ENCODE measurements around the gene ARMS2.

Gene ARMS2

DNA sequence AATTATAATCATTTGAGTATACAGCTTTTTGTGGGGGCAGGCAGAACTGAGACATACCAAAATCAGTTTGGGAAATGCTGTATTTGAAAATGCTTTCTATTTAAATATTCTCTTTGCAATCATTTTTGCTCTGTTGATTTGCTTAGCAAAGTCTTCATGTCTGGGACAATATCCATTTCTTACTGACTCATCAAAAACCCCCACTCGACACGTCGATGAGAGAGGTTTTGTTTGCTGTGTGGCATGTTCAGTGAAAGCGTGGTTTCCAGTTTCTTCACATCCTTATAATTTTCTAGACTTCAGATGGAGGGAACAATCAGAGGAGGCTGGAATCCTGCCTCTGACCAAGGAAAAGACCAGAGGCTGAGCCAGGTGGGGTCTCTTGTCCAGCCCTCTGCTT lies 35.8 kb downstream of the ARMS2 start:
- ATAC-seq = no peak
- TF ChIP-seq, protein P1, sequence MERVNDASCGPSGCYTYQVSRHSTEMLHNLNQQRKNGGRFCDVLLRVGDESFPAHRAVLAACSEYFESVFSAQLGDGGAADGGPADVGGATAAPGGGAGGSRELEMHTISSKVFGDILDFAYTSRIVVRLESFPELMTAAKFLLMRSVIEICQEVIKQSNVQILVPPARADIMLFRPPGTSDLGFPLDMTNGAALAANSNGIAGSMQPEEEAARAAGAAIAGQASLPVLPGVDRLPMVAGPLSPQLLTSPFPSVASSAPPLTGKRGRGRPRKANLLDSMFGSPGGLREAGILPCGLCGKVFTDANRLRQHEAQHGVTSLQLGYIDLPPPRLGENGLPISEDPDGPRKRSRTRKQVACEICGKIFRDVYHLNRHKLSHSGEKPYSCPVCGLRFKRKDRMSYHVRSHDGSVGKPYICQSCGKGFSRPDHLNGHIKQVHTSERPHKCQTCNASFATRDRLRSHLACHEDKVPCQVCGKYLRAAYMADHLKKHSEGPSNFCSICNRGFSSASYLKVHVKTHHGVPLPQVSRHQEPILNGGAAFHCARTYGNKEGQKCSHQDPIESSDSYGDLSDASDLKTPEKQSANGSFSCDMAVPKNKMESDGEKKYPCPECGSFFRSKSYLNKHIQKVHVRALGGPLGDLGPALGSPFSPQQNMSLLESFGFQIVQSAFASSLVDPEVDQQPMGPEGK (CRISPR knock-in tag; IDR thresholded peaks at IDR 0.05; ENCODE audit: borderline replicate concordance) = no peak
- TF ChIP-seq, protein P2, sequence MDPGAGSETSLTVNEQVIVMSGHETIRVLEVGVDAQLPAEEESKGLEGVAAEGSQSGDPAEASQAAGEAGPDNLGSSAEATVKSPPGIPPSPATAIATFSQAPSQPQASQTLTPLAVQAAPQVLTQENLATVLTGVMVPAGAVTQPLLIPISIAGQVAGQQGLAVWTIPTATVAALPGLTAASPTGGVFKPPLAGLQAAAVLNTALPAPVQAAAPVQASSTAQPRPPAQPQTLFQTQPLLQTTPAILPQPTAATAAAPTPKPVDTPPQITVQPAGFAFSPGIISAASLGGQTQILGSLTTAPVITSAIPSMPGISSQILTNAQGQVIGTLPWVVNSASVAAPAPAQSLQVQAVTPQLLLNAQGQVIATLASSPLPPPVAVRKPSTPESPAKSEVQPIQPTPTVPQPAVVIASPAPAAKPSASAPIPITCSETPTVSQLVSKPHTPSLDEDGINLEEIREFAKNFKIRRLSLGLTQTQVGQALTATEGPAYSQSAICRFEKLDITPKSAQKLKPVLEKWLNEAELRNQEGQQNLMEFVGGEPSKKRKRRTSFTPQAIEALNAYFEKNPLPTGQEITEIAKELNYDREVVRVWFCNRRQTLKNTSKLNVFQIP (CRISPR knock-in tag; IDR thresholded peaks at IDR 0.05; ENCODE audit: borderline replicate concordance, low read depth) = no peak
- no peak for TF ChIP-seq ZNF8 (CRISPR knock-in tag; IDR thresholded peaks at IDR 0.05)
- TF ChIP-seq, protein P3, sequence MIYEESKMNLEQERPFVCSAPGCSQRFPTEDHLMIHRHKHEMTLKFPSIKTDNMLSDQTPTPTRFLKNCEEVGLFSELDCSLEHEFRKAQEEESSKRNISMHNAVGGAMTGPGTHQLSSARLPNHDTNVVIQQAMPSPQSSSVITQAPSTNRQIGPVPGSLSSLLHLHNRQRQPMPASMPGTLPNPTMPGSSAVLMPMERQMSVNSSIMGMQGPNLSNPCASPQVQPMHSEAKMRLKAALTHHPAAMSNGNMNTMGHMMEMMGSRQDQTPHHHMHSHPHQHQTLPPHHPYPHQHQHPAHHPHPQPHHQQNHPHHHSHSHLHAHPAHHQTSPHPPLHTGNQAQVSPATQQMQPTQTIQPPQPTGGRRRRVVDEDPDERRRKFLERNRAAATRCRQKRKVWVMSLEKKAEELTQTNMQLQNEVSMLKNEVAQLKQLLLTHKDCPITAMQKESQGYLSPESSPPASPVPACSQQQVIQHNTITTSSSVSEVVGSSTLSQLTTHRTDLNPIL (CRISPR knock-in tag; IDR thresholded peaks at IDR 0.05; ENCODE audit: low read depth) = no peak
- TF ChIP-seq TCF4 (CRISPR knock-in tag; IDR thresholded peaks at IDR 0.05; ENCODE audit: borderline replicate concordance) = no peak
- TF ChIP-seq, protein P4, sequence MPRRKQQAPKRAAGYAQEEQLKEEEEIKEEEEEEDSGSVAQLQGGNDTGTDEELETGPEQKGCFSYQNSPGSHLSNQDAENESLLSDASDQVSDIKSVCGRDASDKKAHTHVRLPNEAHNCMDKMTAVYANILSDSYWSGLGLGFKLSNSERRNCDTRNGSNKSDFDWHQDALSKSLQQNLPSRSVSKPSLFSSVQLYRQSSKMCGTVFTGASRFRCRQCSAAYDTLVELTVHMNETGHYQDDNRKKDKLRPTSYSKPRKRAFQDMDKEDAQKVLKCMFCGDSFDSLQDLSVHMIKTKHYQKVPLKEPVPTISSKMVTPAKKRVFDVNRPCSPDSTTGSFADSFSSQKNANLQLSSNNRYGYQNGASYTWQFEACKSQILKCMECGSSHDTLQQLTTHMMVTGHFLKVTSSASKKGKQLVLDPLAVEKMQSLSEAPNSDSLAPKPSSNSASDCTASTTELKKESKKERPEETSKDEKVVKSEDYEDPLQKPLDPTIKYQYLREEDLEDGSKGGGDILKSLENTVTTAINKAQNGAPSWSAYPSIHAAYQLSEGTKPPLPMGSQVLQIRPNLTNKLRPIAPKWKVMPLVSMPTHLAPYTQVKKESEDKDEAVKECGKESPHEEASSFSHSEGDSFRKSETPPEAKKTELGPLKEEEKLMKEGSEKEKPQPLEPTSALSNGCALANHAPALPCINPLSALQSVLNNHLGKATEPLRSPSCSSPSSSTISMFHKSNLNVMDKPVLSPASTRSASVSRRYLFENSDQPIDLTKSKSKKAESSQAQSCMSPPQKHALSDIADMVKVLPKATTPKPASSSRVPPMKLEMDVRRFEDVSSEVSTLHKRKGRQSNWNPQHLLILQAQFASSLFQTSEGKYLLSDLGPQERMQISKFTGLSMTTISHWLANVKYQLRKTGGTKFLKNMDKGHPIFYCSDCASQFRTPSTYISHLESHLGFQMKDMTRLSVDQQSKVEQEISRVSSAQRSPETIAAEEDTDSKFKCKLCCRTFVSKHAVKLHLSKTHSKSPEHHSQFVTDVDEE (CRISPR knock-in tag; IDR thresholded peaks at IDR 0.05) = no peak
- TF ChIP-seq PPARA (CRISPR knock-in tag; IDR thresholded peaks at IDR 0.05; ENCODE audit: borderline replicate concordance) = no peak

DNA sequence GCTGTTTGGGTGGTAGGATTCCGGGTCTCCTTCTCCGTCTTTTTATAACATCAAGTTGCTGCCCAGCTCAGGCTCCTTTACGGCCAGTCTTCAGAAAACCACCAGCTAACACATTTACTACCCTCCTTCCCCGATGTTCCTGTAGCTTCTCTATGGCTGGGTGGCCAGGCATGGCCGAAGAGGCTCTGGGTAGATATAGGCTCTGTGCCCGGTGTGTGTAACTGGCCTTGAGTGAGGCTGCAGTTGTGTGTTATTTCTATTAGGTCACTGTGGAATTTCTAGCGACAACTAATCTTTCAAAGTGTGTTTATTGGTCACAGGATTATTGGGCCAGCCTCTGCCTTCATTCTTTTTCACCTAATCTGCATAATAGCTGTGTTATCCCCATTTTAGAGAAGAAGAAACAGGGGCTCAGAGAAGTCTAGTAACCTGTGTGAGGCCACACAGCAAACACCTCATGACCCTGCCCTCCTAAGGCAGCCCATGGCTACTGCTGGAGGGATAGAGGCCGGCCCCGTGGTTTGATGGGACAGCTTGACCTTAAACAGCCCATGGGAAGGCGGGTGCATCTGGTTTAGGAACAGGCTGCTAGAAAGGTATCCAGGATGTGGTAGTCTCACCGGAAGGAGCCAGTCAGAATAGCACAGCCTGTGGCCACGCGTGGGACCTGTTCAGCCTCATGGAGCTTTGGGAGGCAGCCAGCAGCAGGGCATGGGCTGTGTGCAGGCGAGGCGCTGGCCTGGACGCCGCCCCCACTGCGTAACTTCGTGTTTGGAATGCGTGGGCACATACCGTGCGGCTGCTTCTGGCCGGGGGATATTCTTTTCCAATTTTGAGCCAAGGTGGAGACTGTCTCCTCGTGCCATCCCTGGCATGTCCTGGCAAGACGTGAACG lies 36.6 kb downstream of the ARMS2 start:
- ATAC-seq = peak; percentile 35
- TF ChIP-seq, protein P3 (CRISPR knock-in tag; IDR thresholded peaks at IDR 0.05; ENCODE audit: low read depth) = no peak
- no peak for TF ChIP-seq ZNF8 (CRISPR knock-in tag; IDR thresholded peaks at IDR 0.05)
- no peak for TF ChIP-seq RARB (CRISPR knock-in tag; IDR thresholded peaks at IDR 0.05)

DNA sequence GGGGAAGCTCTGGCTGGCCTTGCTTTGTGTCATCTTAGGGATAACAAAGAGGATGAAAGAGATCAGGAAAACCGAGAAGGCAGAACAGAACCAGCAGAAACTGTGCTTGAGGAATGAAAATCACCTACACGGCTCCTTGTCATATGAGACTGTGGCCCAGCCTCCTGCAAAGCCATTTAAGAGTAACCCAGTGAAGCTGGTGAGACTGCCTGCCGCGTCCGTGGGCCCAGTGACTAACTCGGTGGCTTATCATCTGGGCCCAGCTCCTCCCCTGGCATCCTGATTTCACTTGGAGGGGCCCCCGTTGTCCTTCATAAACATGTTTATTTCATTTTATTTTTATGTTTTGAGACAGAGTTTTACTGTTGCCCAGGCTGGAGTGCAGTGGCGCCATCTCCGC lies 37.6 kb downstream of the ARMS2 start:
- TF ChIP-seq, protein P1 (CRISPR knock-in tag; IDR thresholded peaks at IDR 0.05; ENCODE audit: borderline replicate concordance) = no peak
- TF ChIP-seq GLIS3 (CRISPR knock-in tag; IDR thresholded peaks at IDR 0.05) = no peak
- TF ChIP-seq ZFP3 (CRISPR knock-in tag; IDR thresholded peaks at IDR 0.05) = no peak
- no peak for TF ChIP-seq ZNF8 (CRISPR knock-in tag; IDR thresholded peaks at IDR 0.05)
- TF ChIP-seq, protein P4 (CRISPR knock-in tag; IDR thresholded peaks at IDR 0.05) = no peak
- TF ChIP-seq CSDC2 (CRISPR knock-in tag; IDR thresholded peaks at IDR 0.05) = no peak
- no peak for TF ChIP-seq ZFP30 (CRISPR knock-in tag; IDR thresholded peaks at IDR 0.05)
- TF ChIP-seq SNAI2 (CRISPR knock-in tag; IDR thresholded peaks at IDR 0.05) = no peak
- no peak for TF ChIP-seq ISL1 (CRISPR knock-in tag; IDR thresholded peaks at IDR 0.05)
- TF ChIP-seq, protein P5, sequence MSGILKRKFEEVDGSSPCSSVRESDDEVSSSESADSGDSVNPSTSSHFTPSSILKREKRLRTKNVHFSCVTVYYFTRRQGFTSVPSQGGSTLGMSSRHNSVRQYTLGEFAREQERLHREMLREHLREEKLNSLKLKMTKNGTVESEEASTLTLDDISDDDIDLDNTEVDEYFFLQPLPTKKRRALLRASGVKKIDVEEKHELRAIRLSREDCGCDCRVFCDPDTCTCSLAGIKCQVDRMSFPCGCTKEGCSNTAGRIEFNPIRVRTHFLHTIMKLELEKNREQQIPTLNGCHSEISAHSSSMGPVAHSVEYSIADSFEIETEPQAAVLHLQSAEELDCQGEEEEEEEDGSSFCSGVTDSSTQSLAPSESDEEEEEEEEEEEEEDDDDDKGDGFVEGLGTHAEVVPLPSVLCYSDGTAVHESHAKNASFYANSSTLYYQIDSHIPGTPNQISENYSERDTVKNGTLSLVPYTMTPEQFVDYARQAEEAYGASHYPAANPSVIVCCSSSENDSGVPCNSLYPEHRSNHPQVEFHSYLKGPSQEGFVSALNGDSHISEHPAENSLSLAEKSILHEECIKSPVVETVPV (CRISPR knock-in tag; IDR thresholded peaks at IDR 0.05) = no peak
- no peak for ATAC-seq
